Astrocyte (in vitro differentiated cells and primary cell): ENCODE data around the gene IFITM10.

Source experiments
- EZH2 ChIP-seq: IDR thresholded peaks from 2 replicates; pipeline ENCODE4 v1.6.1; 2012; ENCODE audit warnings: mild to moderate bottlenecking, low read length, inconsistent platforms; ENCODE audit not compliant: insufficient read depth
- TF ChIP-seq, protein P1 (sequence below): IDR thresholded peaks from 2 replicates; pipeline ENCODE4 v1.5.1; 2011; ENCODE audit warnings: low read depth, mild to moderate bottlenecking, inconsistent platforms, low read length, moderate library complexity; ENCODE audit not compliant: insufficient read depth

DNA sequence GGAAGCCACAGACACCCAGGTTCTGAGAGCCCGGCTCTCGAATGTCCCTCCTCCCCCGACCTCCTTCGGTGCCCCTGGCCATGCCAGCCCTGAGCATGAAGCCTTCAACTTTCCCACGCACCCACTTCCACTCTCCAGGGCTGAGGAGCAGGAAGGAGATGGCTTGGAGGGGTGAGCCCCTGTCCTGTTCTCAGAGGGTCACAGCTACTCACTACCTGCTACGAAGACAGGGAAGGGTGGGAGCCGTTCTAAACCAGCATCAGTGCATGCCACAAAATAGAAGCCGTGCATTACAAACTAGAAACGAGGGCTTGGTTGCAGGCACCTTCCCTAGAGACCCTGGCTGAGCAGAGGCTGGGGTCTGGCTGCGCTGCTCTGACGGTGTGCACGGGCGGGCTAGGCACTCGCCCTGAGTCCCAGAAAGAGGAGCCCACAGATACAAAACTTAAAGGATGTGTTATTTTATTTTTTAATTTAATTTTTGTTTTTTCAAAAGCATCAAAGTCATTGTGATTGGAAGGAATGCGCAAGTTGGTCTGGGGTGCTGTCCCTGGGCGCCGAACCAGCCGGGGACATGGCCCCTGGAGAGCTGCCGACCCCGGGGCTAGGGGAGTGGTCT lies 57.6 kb downstream of the IFITM10 start:
- TF ChIP-seq, protein P1, sequence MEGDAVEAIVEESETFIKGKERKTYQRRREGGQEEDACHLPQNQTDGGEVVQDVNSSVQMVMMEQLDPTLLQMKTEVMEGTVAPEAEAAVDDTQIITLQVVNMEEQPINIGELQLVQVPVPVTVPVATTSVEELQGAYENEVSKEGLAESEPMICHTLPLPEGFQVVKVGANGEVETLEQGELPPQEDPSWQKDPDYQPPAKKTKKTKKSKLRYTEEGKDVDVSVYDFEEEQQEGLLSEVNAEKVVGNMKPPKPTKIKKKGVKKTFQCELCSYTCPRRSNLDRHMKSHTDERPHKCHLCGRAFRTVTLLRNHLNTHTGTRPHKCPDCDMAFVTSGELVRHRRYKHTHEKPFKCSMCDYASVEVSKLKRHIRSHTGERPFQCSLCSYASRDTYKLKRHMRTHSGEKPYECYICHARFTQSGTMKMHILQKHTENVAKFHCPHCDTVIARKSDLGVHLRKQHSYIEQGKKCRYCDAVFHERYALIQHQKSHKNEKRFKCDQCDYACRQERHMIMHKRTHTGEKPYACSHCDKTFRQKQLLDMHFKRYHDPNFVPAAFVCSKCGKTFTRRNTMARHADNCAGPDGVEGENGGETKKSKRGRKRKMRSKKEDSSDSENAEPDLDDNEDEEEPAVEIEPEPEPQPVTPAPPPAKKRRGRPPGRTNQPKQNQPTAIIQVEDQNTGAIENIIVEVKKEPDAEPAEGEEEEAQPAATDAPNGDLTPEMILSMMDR, result no peak
- TF ChIP-seq EZH2, result no peak
